ENCODE measurements around the gene SPSB3. TPM values are rescaled to one million over a fixed set of nuclear protein-coding genes. Genes with fewer than 3 reads are reported as not detected.

Gene SPSB3
- total and polyA plus RNA-seq, 10 donors = 41.4 to 266 (median 90.0) TPM

- no peak for TF ChIP-seq POLR2A (IDR thresholded peaks at IDR 0.05)
- TF ChIP-seq POLR2AphosphoS5 (IDR thresholded peaks at IDR 0.05) = peak in 2 of 3 donors; percentile 38 to 59
- Histone ChIP-seq H3K36me3 (peaks cover 0 to 77% (median 71%) of the 10 kb centered on the region in 6 donors), H3K4me3 (no peak overlapping the region), H3K4me1 (peaks cover 7 to 35% (median 24%) of the 10 kb centered on the region in 6 donors), H3K27me3 (replicated peaks in 1 of 7) (no peaks in the 10 kb centered on the region), H3K9me3 (no peaks in the 10 kb centered on the region), H3K27ac (no peak overlapping the region)
- intact Hi-C loops (cut with DNase I; ENCODE audit: low total_unique reads) = no loop called here
- DNase-seq = no peak
- WGBS, 5 donors = 89 to 97% (median 93%) methylated on average over 17 to 42 of the region's 42 CpGs
These were observed 15.0 kb downstream of the SPSB3 start for GRCh38 chr16:1767116-1767994.

DNA sequence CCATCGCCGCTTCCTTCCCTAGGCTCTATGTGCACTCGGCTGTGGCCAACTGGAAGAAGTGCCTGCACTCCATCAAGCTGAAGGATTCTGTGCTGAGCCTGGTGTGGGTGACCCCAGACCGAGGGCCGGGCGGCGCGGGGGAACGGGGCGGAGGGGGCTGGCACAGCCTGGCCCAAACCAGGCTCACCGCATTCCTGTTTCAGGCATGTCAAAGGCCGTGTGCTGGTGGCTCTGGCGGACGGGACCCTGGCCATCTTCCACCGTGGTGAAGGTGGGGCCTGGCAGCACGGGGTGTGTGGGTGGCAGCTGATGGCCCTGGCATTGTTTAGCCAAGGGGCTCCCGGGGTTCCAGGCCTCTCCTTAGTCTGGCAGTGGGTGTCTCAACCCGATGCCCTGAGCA is 15.7 kb downstream of the SPSB3 start:
- TF ChIP-seq, protein P1, sequence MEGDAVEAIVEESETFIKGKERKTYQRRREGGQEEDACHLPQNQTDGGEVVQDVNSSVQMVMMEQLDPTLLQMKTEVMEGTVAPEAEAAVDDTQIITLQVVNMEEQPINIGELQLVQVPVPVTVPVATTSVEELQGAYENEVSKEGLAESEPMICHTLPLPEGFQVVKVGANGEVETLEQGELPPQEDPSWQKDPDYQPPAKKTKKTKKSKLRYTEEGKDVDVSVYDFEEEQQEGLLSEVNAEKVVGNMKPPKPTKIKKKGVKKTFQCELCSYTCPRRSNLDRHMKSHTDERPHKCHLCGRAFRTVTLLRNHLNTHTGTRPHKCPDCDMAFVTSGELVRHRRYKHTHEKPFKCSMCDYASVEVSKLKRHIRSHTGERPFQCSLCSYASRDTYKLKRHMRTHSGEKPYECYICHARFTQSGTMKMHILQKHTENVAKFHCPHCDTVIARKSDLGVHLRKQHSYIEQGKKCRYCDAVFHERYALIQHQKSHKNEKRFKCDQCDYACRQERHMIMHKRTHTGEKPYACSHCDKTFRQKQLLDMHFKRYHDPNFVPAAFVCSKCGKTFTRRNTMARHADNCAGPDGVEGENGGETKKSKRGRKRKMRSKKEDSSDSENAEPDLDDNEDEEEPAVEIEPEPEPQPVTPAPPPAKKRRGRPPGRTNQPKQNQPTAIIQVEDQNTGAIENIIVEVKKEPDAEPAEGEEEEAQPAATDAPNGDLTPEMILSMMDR (IDR thresholded peaks at IDR 0.05 in 8 of 11, conservative IDR thresholded peaks at IDR 0.05 in 3 of 11) = no peak
- TF ChIP-seq POLR2A (IDR thresholded peaks at IDR 0.05) = no peak
- 85 to 98% (median 92%) methylated on average over 5 to 18 of the region's 18 CpGs for WGBS, 5 donors
- Histone ChIP-seq H3K4me3 (no peak overlapping the region), H3K27me3 (replicated peaks in 1 of 7) (no peaks in the 10 kb centered on the region), H3K27ac (no peak overlapping the region), H3K36me3 (peaks cover 0 to 83% (median 78%) of the 10 kb centered on the region in 6 donors), H3K4me1 (peaks cover 7 to 29% (median 17%) of the 10 kb centered on the region in 6 donors), H3K9me3 (no peaks in the 10 kb centered on the region)
- intact Hi-C loops (cut with DNase I; ENCODE audit: low total_unique reads) = no loop called here
- no peak for DNase-seq

DNA sequence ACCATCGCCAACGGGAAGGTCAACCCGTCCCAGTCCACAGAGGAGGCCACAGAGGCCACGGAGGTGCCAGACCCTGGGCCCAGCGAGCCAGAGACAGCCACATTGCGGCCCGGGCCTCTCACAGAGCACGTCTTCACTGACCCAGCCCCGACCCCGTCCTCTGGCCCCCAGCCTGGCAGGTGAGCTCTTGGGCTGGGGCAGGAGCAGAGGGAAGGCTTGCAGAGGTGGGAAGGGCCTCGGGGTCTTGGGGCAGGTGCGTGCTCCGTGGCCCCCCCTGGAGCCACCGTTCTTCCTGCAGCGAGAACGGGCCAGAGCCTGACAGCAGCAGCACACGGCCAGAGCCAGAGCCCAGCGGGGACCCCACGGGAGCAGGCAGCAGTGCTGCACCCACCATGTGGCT is 16.1 kb downstream of the SPSB3 start:
- TF ChIP-seq, protein P1 (IDR thresholded peaks at IDR 0.05 in 8 of 11, conservative IDR thresholded peaks at IDR 0.05 in 3 of 11) = no peak
- peak in 1 of 3 donors; percentile 47 for TF ChIP-seq POLR2AphosphoS5 (IDR thresholded peaks at IDR 0.05)
- Histone ChIP-seq H3K9me3 (no peaks in the 10 kb centered on the region), H3K27ac (no peak overlapping the region), H3K4me3 (no peak overlapping the region), H3K27me3 (replicated peaks in 1 of 7) (no peaks in the 10 kb centered on the region), H3K36me3 (peaks cover 0 to 88% (median 80%) of the 10 kb centered on the region in 6 donors), H3K4me1 (peaks cover 7 to 25% (median 17%) of the 10 kb centered on the region in 6 donors)
- intact Hi-C loops (cut with DNase I; ENCODE audit: low total_unique reads) = no loop called here
- 81 to 95% (median 93%) methylated on average over 12 to 19 of the region's 19 CpGs for WGBS, 5 donors
- DNase-seq = no peak

DNA sequence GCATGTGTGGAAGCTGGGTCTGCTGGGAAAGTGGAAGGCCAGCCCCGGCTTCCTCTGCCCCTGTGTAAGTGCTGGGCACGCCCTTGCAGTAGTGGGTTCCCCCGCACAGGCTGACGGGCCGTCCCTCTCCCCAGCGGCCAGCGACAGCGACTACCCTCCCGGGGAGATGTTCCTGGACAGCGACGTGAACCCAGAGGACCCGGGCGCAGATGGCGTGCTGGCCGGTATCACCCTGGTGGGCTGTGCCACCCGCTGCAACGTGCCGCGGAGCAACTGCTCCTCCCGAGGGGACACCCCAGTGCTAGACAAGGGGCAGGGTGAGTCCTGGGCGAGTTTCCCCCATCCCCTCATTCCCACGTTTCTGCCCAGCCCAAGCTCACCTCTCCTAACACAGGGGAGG is 16.5 kb downstream of the SPSB3 start:
- Histone ChIP-seq H3K9me3 (no peaks in the 10 kb centered on the region), H3K27me3 (replicated peaks in 1 of 7) (no peaks in the 10 kb centered on the region), H3K36me3 (peaks cover 0 to 92% (median 83%) of the 10 kb centered on the region in 6 donors), H3K4me1 (peaks cover 7 to 22% (median 15%) of the 10 kb centered on the region in 6 donors), H3K27ac (no peak overlapping the region), H3K4me3 (no peak overlapping the region)
- 88 to 94% (median 91%) methylated on average over 17 to 22 of the region's 22 CpGs for WGBS, 5 donors
- TF ChIP-seq, protein P1 (IDR thresholded peaks at IDR 0.05 in 8 of 11, conservative IDR thresholded peaks at IDR 0.05 in 3 of 11) = no peak
- intact Hi-C loops (cut with DNase I; ENCODE audit: low total_unique reads) = no loop called here
- no peak for DNase-seq
